ENCODE results near the gene MYH11. TPM values are rescaled to one million over a fixed set of nuclear protein-coding genes. Genes with fewer than 3 reads are reported as not detected.

Gene MYH11
- total RNA-seq: not detected

DNA sequence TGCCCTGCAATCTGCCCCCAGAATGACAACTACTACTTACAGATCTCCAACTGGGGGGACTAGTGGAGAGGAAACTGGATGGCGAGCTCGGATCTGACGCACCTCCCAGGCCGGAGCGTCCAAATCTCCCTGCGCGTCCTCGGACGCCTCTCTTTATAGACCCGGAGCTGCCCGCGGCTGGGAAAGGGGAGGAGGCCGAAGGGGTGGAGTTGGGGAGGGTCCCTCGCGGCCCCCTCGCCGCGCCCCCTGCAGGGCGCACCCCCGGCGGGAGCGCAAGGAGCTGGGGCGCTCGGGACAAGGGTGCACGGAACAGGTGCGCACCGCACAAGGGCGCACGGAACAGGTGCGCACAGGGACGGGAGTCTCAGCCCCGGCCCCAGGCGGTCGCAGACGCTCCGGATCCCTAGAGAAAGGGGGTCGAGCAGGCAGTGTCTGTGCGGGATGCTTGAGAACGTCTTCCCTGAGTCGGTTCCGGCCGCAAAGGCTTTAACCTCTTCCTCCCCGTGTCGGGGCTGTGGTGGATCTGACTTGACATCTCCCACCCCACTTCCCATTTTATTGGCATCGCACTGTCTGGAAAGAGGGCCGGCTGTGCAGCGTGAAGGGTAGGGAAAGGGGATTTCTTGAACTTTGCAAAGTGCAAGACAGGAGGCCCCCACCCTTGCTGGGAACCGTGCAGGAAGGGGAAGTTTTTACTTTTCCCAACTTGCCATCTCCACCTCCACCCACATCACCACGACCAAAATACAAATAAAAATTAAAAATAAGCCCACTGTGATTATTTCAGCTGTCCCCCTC is at the start of gene MYH11:
Gene MYH11 (minus strand): TSS at position 128 of the 798 bp plus-strand sequence. CDS start 18,776 bp downstream, outside the sequence.

DNA sequence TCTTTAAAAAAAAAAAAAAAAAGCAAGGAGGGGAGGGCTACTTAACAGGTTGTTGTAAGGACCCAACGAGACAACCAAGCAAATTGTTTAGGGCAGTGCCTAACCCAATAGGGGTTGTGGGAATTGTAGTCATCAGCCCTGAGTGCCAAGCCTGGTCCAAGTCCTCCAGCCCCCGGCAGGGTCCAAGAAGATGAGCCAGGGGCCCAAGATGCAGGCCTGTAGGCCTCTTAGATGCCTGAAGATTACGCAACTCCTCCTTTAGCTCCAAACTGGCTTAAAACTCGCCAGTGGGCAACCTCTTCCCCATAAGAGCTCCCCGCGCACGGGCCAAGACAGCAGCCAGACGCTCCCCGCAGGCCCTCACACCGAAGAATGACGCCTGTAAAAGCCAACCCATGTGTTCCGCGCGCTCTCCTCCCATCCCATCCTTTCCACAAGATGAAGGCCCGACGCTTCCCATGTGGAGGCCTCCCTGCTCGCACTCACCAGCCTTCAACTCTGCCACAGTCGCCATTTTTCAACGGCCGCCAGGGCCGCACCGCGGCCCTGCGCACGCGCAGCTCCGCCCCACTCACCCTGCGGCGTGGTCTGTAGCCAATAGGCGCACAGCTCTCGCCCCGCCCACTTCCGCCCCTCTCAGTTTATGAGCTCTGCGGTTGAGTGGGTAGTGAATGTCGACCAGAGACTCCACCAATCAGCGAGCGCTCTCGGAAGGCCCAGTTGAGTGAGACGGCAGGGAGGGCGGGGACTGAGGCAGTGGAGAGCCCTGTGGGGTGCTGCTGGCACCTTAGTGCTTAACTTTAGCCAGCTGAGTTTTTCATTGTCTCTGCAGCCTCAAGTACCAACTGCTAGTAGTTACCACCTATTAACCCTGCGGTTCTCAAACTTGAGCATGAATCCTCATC is 31.5 kb upstream of the MYH11 start, which contains the start of gene CEP20:
Gene CEP20 (minus strand): TSS at position 532 of the 905 bp plus-strand sequence. CDS start 18 bp downstream, at position 514.

Small RNA genes within 50 kb of the gene (small RNA-seq; reads per million reads assigned to genes)
- 0 reads per million in 2 donors for gene RNU6-213P

Other genes with a start within 250 kb of the MYH11 start
- 10 to 100 TPM; 16.9 to 17.0 TPM for gene MARF1, start 213.9 kb downstream of the MYH11 start, total RNA-seq
- 10 to 100 TPM; 56.9 to 61.6 TPM for gene NDE1, start 206.8 kb downstream of the MYH11 start, total RNA-seq
- gene CEP20, start 31.6 kb upstream of the MYH11 start, total RNA-seq: 10 to 100 TPM; 37.2 to 46.6 TPM
- gene ABCC1, start 92.6 kb upstream of the MYH11 start, total RNA-seq: 10 to 100 TPM; 14.1 to 19.3 TPM

All from melanocyte of skin (primary cell).